Natural killer cell (primary cell): Measurements from ENCODE around the gene SERINC3. TPM values are rescaled to one million over a fixed set of nuclear protein-coding genes. Genes with fewer than 3 reads are reported as not detected.

Experiments
- ATAC-seq, 3 donors: fragments of 150-1000 bp in 2 of 3; fragments of 200-7000 bp in 1 of 3; cut with Tn5 transposase; 1 replicate in 1 of 3; 2 replicates in 2 of 3; pipeline ENCODE4 v1.10.0; 2021; ENCODE audit warnings: mild to moderate bottlenecking in 2 of 3, moderate library complexity in 2 of 3
- DNase-seq, 2 donors: peaks; one replicate each; pipeline versions ENCODE4 v3.0.0 to v3.0.0-alpha.2; 2013 to 2021; ENCODE audit warnings: mixed read lengths in 1 of 2
- H3K27ac ChIP-seq: one replicate; pipeline ENCODE4 v1.5.1; 2013; ENCODE audit warnings: mild to moderate bottlenecking, low read length
- H3K27me3 ChIP-seq: one replicate; pipeline ENCODE4 v1.6.1; 2013; ENCODE audit warnings: low read length; ENCODE audit not compliant: control insufficient read depth, insufficient read depth
- H3K36me3 ChIP-seq: one replicate; pipeline ENCODE4 v1.6.1; 2013; ENCODE audit warnings: low read length; ENCODE audit not compliant: control insufficient read depth, insufficient read depth
- H3K4me1 ChIP-seq: one replicate; pipeline ENCODE4 v1.6.1; 2013; ENCODE audit warnings: low read length; ENCODE audit not compliant: control insufficient read depth, insufficient read depth
- H3K4me3 ChIP-seq: one replicate; pipeline ENCODE4 v1.5.1; 2013; ENCODE audit warnings: low read length
- H3K9me3 ChIP-seq: one replicate; pipeline ENCODE4 v1.6.1; 2013; ENCODE audit warnings: low read length; ENCODE audit not compliant: control insufficient read depth, insufficient read depth
- H3K27ac Mint-ChIP-seq, 2 donors: one replicate each; pipeline ENCODE4 v1.8.0; 2022; ENCODE audit warnings: mild to moderate bottlenecking in 2 of 2, mixed read lengths in 2 of 2, moderate library complexity in 1 of 2
- H3K27me3 Mint-ChIP-seq, 2 donors: one replicate each; pipeline ENCODE4 v1.8.0; 2022; ENCODE audit warnings: low read depth in 2 of 2, mixed read lengths in 2 of 2
- H3K36me3 Mint-ChIP-seq: one replicate; pipeline ENCODE4 v1.8.0; 2022; ENCODE audit warnings: mixed read lengths
- H3K4me1 Mint-ChIP-seq, 2 donors: one replicate each; pipeline ENCODE4 v1.8.0; 2022; ENCODE audit warnings: mixed read lengths in 2 of 2
- H3K4me3 Mint-ChIP-seq: one replicate; pipeline ENCODE4 v1.8.0; 2022; ENCODE audit warnings: mild to moderate bottlenecking, moderate library complexity, mixed read lengths
- H3K9me3 Mint-ChIP-seq, 2 donors: one replicate each; pipeline ENCODE4 v1.8.0; 2022; ENCODE audit warnings: mixed read lengths in 2 of 2
- CTCF ChIP-seq: fragments of 200-600 bp; IDR thresholded peaks from one replicate; pipeline ENCODE4 v1.8.0; 2022; ENCODE audit warnings: antibody characterized with exemption
- WGBS: methylation state at CpG from one replicate; pipeline ENCODE4 v1.1.7; 2013; ENCODE audit warnings: missing lambda C conversion rate; ENCODE audit not compliant: insufficient coverage; 5-methylcytosine and 5-hydroxymethylcytosine counted together
- intact Hi-C: fragments of 100-400 bp; cut with micrococcal nuclease; formaldehyde crosslinking; loops from one replicate; pipeline ENCODE4 v1.14.2; 2022
- total RNA-seq, 4 donors: library from RNA; stranded (reverse); fragments of 120-200 nt in 1 of 4; gene quantifications; one replicate each; pipeline versions ENCODE4 v1.2.3 to v1.2.4, GENCODE V29; 2013 to 2022

SERINC3 gene
- total RNA-seq, 3 donors from 2014 or later (not counting 1 experiment from before 2014, with no cell fraction given), result 70.1 to 89.6 (median 78.6) TPM

GRCh38 chr20:44527716-44528199 lies 5.9 kb upstream of the SERINC3 start:
- WGBS, result 90% methylated on average over 4 of the region's 4 CpGs
- TF ChIP-seq CTCF, result no peak
- H3K9me3 Mint-ChIP-seq, result no peaks in the 10 kb centered on the region
- ATAC-seq (no peak), DNase-seq (no peak)
- intact Hi-C loops, result no loop called here
- no peak overlapping the region for H3K27ac Mint-ChIP-seq
- Histone ChIP-seq H3K4me1 (peaks cover 15% of the 10 kb centered on the region), H3K36me3 (no peaks in the 10 kb centered on the region), H3K4me3 (no peak overlapping the region), H3K9me3 (no peaks in the 10 kb centered on the region), H3K27me3 (no peaks in the 10 kb centered on the region), H3K27ac (no peak overlapping the region)
- H3K27me3 Mint-ChIP-seq, result no peaks in the 10 kb centered on the region
- peaks cover 2 to 5% of the 10 kb centered on the region in 2 donors for H3K4me1 Mint-ChIP-seq
- H3K4me3 Mint-ChIP-seq, result no peak overlapping the region
- H3K36me3 Mint-ChIP-seq, result no peaks in the 10 kb centered on the region

GRCh38 chr20:44526129-44526528 lies 4.3 kb upstream of the SERINC3 start:
- Histone ChIP-seq H3K27ac (no peak overlapping the region), H3K9me3 (no peaks in the 10 kb centered on the region), H3K36me3 (no peaks in the 10 kb centered on the region), H3K27me3 (no peaks in the 10 kb centered on the region), H3K4me1 (peaks cover 6% of the 10 kb centered on the region), H3K4me3 (no peak overlapping the region)
- Mint-ChIP-seq H3K27ac (no peak overlapping the region), H3K4me3 (no peak overlapping the region), H3K27me3 (no peaks in the 10 kb centered on the region), H3K4me1 (peaks cover 12 to 16% of the 10 kb centered on the region in 2 donors), H3K9me3 (no peaks in the 10 kb centered on the region), H3K36me3 (no peaks in the 10 kb centered on the region)
- ATAC-seq, result no peak
- no peak for DNase-seq
- TF ChIP-seq CTCF, result no peak
- 93% methylated on average over 6 of the region's 6 CpGs for WGBS
- intact Hi-C loops, result no loop called here

GRCh38 chr20:44523746-44524145 lies 1.9 kb upstream of the SERINC3 start:
- ATAC-seq, result no peak
- 91% methylated on average over 4 of the region's 4 CpGs for WGBS
- Mint-ChIP-seq H3K9me3 (no peaks in the 10 kb centered on the region), H3K27ac (peak overlapping the region; percentile 96 to 98), H3K4me1 (peaks cover 32 to 38% of the 10 kb centered on the region in 2 donors), H3K36me3 (no peaks in the 10 kb centered on the region), H3K4me3 (no peak overlapping the region), H3K27me3 (no peaks in the 10 kb centered on the region)
- Histone ChIP-seq H3K27ac (no peak overlapping the region), H3K4me1 (peaks cover 21% of the 10 kb centered on the region), H3K9me3 (no peaks in the 10 kb centered on the region), H3K36me3 (no peaks in the 10 kb centered on the region), H3K27me3 (no peaks in the 10 kb centered on the region), H3K4me3 (no peak overlapping the region)
- intact Hi-C loops, result loop anchor here (5.0 kb wide), 3 partner anchors 54 to 444 kb away; partner anchors contain the start of gene STK4
- TF ChIP-seq CTCF, result no peak
- no peak for DNase-seq

- H3K27me3 Mint-ChIP-seq, result no peaks in the 10 kb centered on the region
- ATAC-seq, result no peak
Measured at GRCh38 chr20:44522841-44523240, 971 bp upstream of the SERINC3 start.

More at GRCh38 chr20:44522841-44523240, 971 bp upstream of the SERINC3 start:
- Histone ChIP-seq H3K4me3 (no peak overlapping the region), H3K9me3 (no peaks in the 10 kb centered on the region), H3K36me3 (no peaks in the 10 kb centered on the region), H3K27me3 (no peaks in the 10 kb centered on the region), H3K4me1 (peaks cover 24% of the 10 kb centered on the region), H3K27ac (peak overlapping the region; percentile 96)
- Mint-ChIP-seq H3K4me3 (peak overlapping the region; percentile 86), H3K36me3 (no peaks in the 10 kb centered on the region), H3K4me1 (peaks cover 35 to 44% of the 10 kb centered on the region in 2 donors), H3K27ac (peak overlapping the region; percentile 96 to 98), H3K9me3 (no peaks in the 10 kb centered on the region)
- no peak for DNase-seq
- TF ChIP-seq CTCF, result no peak
- intact Hi-C loops, result loop anchor here (1.0 to 5.0 kb wide), 5 partner anchors 54 to 444 kb away; partner anchors contain the start of gene STK4
- no CpG with 5 or more reads among the region's 1 CpG for WGBS
